ENCODE results near the gene FRAS1.

DNA sequence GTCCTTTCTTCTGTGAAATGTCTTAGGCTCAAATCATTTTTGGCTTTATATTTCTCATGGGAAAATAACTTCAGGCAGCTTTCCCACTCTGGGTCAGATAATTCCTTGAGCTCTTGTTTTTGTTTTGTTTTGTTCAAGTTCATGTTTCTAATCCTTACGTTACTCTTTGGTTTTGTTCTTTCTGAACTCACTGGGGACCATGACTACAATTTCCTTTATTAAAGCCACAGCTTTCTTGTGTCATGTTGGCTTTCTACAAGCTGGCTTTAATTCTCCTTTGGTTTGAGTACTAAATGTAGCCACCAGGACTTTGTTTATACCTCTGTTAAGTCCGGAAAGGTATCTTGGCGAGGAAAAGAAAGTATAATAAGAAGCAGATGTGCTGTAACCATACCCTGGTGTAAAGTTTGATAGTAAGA is 463.7 kb downstream of the FRAS1 start:
- TF ChIP-seq, protein P1, sequence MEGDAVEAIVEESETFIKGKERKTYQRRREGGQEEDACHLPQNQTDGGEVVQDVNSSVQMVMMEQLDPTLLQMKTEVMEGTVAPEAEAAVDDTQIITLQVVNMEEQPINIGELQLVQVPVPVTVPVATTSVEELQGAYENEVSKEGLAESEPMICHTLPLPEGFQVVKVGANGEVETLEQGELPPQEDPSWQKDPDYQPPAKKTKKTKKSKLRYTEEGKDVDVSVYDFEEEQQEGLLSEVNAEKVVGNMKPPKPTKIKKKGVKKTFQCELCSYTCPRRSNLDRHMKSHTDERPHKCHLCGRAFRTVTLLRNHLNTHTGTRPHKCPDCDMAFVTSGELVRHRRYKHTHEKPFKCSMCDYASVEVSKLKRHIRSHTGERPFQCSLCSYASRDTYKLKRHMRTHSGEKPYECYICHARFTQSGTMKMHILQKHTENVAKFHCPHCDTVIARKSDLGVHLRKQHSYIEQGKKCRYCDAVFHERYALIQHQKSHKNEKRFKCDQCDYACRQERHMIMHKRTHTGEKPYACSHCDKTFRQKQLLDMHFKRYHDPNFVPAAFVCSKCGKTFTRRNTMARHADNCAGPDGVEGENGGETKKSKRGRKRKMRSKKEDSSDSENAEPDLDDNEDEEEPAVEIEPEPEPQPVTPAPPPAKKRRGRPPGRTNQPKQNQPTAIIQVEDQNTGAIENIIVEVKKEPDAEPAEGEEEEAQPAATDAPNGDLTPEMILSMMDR (IDR thresholded peaks at IDR 0.05): no peak
- no peak for TF ChIP-seq POLR2A (IDR thresholded peaks at IDR 0.05)

Data from Peyer's patch (tissue), 4 donors.